ENCODE measurements around the gene SPAG16. TPM values are rescaled to one million over a fixed set of nuclear protein-coding genes. Genes with fewer than 3 reads are reported as not detected.

SPAG16 gene
- total and polyA plus RNA-seq, 2 of the 13 experiments (the other 11 are each of a cell fraction or from before 2014, with no cell fraction given): 9.6 to 26.5 TPM

GRCh38 chr2:213846856-213847255 lies 562.6 kb downstream of the SPAG16 start:
- H3K27me3 ChIP-seq (ENCODE audit: control insufficient read depth in 1 of 2, insufficient read depth in 2 of 2, low read length in 2 of 2): no peaks in the 10 kb centered on the region

More at GRCh38 chr2:213846856-213847255, 562.6 kb downstream of the SPAG16 start:
- FAIRE-seq: no peak
- intact Hi-C loops (cut with micrococcal nuclease; ENCODE audit: unreplicated experiment) (no loop called here), in situ Hi-C loops (cut with HindIII; ENCODE audit: extremely low pct_ligation_motif_present, low pct_unique_long_range_greater_than_20kb) (no loop called here)
- no peak overlapping the region for H2AFZ ChIP-seq (ENCODE audit: low read length)
- H4K20me1 ChIP-seq (ENCODE audit: insufficient read depth, low read length): no peaks in the 10 kb centered on the region
- no peak for ATAC-seq
- H3K36me3 ChIP-seq (replicated peaks in 1 of 2; ENCODE audit: control insufficient read depth in 1 of 2, insufficient read depth in 2 of 2, low read length in 2 of 2): no peaks in the 10 kb centered on the region
- no peaks in the 10 kb centered on the region for H3K79me2 ChIP-seq (ENCODE audit: insufficient read depth, low read length)
- BruUV-seq (replicated peaks): no TSS peak
- no peaks in the 10 kb centered on the region for H3K9me3 ChIP-seq (ENCODE audit: low read length)
- ChIA-PET POLR2A (no interaction called here), CTCF (ENCODE audit: low intra/inter-chr PET ratio, low total read pairs) (no interaction called here)
- no peak overlapping the region for H3K9ac ChIP-seq (ENCODE audit: insufficient read depth, low read depth, low read length)
- DNase-seq (ENCODE audit: low spot score): no peak
- H3K27ac ChIP-seq (ENCODE audit: extremely low read length, insufficient read depth, low read length): no peak overlapping the region
- H3K4me2 ChIP-seq (ENCODE audit: low read depth, low read length): no peak overlapping the region
- 0% methylated on average over 1 of the region's 1 CpG for WGBS (ENCODE audit: low lambda C conversion rate)
- no peaks in the 10 kb centered on the region for H3K4me1 ChIP-seq (ENCODE audit: insufficient read depth, low read length)
- H3K4me3 ChIP-seq (replicated peaks in 1 of 3; ENCODE audit: insufficient read depth in 1 of 3, low read depth in 2 of 3, low read length in 3 of 3): no peak overlapping the region
- TF ChIP-seq ZFP1 (CRISPR knock-in tag; IDR thresholded peaks at IDR 0.05) (no peak), MXD4 (CRISPR knock-in tag; IDR thresholded peaks at IDR 0.05) (no peak), ZNF558 (CRISPR knock-in tag; IDR thresholded peaks at IDR 0.05; ENCODE audit: borderline replicate concordance) (no peak), ZNF543 (CRISPR knock-in tag; IDR thresholded peaks at IDR 0.05) (no peak), NFYB (CRISPR knock-in tag; IDR thresholded peaks at IDR 0.05) (no peak), ZNF101 (CRISPR knock-in tag; IDR thresholded peaks at IDR 0.05; ENCODE audit: borderline replicate concordance, low read depth) (no peak), TBX3 (IDR thresholded peaks at IDR 0.05; ENCODE audit: borderline replicate concordance) (no peak), NFKB2 (CRISPR knock-in tag; IDR thresholded peaks at IDR 0.05; ENCODE audit: borderline replicate concordance) (no peak), ZNF768 (CRISPR knock-in tag; IDR thresholded peaks at IDR 0.05) (no peak), TEAD2 (CRISPR knock-in tag; IDR thresholded peaks at IDR 0.05) (no peak), E2F1 (CRISPR knock-in tag; IDR thresholded peaks at IDR 0.05) (no peak), TEAD3 (CRISPR knock-in tag; optimal IDR thresholded peaks at IDR 0.05; ENCODE audit: borderline replicate concordance) (no peak), SP4 (CRISPR knock-in tag; IDR thresholded peaks at IDR 0.05) (no peak), ZNF224 (CRISPR knock-in tag; IDR thresholded peaks at IDR 0.05) (no peak), ZBTB26 (CRISPR knock-in tag; IDR thresholded peaks at IDR 0.05; ENCODE audit: borderline replicate concordance) (no peak), EEA1 (CRISPR knock-in tag; IDR thresholded peaks at IDR 0.05; ENCODE audit: borderline replicate concordance) (no peak)
- TF ChIP-seq, protein P1, sequence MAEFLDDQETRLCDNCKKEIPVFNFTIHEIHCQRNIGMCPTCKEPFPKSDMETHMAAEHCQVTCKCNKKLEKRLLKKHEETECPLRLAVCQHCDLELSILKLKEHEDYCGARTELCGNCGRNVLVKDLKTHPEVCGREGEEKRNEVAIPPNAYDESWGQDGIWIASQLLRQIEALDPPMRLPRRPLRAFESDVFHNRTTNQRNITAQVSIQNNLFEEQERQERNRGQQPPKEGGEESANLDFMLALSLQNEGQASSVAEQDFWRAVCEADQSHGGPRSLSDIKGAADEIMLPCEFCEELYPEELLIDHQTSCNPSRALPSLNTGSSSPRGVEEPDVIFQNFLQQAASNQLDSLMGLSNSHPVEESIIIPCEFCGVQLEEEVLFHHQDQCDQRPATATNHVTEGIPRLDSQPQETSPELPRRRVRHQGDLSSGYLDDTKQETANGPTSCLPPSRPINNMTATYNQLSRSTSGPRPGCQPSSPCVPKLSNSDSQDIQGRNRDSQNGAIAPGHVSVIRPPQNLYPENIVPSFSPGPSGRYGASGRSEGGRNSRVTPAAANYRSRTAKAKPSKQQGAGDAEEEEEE (CRISPR knock-in tag; IDR thresholded peaks at IDR 0.05; ENCODE audit: borderline replicate concordance): no peak
- TF ChIP-seq, protein P2, sequence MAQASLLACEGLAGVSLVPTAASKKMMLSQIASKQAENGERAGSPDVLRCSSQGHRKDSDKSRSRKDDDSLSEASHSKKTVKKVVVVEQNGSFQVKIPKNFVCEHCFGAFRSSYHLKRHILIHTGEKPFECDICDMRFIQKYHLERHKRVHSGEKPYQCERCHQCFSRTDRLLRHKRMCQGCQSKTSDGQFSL (CRISPR knock-in tag; IDR thresholded peaks at IDR 0.05): no peak
- TF ChIP-seq, protein P3, sequence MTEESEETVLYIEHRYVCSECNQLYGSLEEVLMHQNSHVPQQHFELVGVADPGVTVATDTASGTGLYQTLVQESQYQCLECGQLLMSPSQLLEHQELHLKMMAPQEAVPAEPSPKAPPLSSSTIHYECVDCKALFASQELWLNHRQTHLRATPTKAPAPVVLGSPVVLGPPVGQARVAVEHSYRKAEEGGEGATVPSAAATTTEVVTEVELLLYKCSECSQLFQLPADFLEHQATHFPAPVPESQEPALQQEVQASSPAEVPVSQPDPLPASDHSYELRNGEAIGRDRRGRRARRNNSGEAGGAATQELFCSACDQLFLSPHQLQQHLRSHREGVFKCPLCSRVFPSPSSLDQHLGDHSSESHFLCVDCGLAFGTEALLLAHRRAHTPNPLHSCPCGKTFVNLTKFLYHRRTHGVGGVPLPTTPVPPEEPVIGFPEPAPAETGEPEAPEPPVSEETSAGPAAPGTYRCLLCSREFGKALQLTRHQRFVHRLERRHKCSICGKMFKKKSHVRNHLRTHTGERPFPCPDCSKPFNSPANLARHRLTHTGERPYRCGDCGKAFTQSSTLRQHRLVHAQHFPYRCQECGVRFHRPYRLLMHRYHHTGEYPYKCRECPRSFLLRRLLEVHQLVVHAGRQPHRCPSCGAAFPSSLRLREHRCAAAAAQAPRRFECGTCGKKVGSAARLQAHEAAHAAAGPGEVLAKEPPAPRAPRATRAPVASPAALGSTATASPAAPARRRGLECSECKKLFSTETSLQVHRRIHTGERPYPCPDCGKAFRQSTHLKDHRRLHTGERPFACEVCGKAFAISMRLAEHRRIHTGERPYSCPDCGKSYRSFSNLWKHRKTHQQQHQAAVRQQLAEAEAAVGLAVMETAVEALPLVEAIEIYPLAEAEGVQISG (CRISPR knock-in tag; IDR thresholded peaks at IDR 0.05): no peak
